Measurements from ENCODE around the gene RPL18A.

Gene RPL18A

DNA sequence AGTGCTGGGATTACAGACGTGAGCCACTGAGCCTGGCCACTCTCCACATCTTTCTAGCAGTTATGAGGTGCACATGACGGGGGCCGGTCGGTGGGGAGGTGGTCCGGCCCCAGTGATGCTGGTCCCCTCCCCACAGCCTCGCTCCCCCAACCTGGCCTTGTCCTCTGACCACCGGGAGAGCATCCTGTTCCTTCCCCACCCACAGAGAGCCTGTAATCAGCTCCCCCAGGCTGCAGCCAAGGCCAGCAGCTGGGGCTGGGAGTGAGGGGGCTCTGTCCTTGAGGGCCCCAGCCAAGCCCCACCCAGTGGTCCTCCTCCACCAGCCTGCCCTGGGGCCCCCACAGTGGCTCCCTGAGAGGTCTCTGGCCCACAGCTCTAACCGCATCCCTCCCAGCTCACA lies 35.4 kb upstream of the RPL18A start:
- Histone ChIP-seq H2AFZ (ENCODE audit: low read length) (no peak overlapping the region), H3K27me3 (ENCODE audit: insufficient read depth, low read length, poor library complexity, severe bottlenecking) (no peaks in the 10 kb centered on the region), H4K20me1 (ENCODE audit: insufficient read depth, low read length, poor library complexity, severe bottlenecking) (no peaks in the 10 kb centered on the region), H3K36me3 (ENCODE audit: insufficient read depth, low read length) (no peaks in the 10 kb centered on the region), H3K79me2 (ENCODE audit: insufficient read depth, low read length) (no peaks in the 10 kb centered on the region), H3K9ac (ENCODE audit: low read depth, low read length, poor library complexity, severe bottlenecking) (no peak overlapping the region), H3K4me1 (ENCODE audit: insufficient read depth, low read length, poor library complexity, severe bottlenecking) (no peaks in the 10 kb centered on the region), H3F3A (ENCODE audit: low read depth) (no peaks in the 10 kb centered on the region), H3K4me3 (ENCODE audit: low read length, poor library complexity, severe bottlenecking) (no peak overlapping the region), H3K4me2 (ENCODE audit: low read depth, low read length, poor library complexity, severe bottlenecking) (no peak overlapping the region), H3K9me3 (ENCODE audit: insufficient read depth, low read depth, low read length) (no peaks in the 10 kb centered on the region), H3K9me2 (replicated peaks; ENCODE audit: low read depth, low read length) (no peaks in the 10 kb centered on the region)
- TF ChIP-seq, protein P1, sequence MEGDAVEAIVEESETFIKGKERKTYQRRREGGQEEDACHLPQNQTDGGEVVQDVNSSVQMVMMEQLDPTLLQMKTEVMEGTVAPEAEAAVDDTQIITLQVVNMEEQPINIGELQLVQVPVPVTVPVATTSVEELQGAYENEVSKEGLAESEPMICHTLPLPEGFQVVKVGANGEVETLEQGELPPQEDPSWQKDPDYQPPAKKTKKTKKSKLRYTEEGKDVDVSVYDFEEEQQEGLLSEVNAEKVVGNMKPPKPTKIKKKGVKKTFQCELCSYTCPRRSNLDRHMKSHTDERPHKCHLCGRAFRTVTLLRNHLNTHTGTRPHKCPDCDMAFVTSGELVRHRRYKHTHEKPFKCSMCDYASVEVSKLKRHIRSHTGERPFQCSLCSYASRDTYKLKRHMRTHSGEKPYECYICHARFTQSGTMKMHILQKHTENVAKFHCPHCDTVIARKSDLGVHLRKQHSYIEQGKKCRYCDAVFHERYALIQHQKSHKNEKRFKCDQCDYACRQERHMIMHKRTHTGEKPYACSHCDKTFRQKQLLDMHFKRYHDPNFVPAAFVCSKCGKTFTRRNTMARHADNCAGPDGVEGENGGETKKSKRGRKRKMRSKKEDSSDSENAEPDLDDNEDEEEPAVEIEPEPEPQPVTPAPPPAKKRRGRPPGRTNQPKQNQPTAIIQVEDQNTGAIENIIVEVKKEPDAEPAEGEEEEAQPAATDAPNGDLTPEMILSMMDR (conservative IDR thresholded peaks at IDR 0.05; ENCODE audit: low read length), result no peak
- TF ChIP-seq EZH2phosphoT487 (IDR thresholded peaks at IDR 0.05; ENCODE audit: borderline replicate concordance), result no peak

DNA sequence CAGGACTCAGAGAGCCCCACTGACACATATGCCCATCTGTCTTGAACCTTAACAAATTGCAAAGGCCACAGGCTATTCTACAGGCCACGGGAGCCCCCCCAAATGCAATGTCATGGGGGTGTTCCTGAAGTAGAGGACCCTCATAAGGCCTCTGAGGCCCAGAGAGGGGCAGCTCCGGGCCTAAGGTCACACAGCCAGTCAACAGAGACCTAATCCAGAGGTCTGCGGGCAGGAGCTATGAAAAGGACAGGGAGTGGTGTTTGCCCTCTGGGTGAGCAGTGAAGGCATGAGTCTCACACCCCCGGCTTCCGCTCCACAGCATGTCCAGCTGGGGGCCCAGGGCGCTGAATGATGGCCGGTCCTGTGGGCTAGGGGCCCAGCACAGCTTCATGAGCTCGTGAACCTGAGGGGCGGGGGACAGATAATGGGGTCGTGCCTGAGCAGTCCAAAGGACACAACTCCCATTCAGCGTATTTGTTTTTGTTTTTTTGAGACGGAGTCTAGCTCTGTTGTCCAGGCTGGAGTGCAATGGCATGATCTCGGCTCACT lies 33.1 kb upstream of the RPL18A start:
- TF ChIP-seq EZH2phosphoT487 (IDR thresholded peaks at IDR 0.05; ENCODE audit: borderline replicate concordance), result no peak
- TF ChIP-seq, protein P1 (conservative IDR thresholded peaks at IDR 0.05; ENCODE audit: low read length), result no peak
- Histone ChIP-seq H3K4me3 (ENCODE audit: low read length, poor library complexity, severe bottlenecking) (no peak overlapping the region), H3K27me3 (ENCODE audit: insufficient read depth, low read length, poor library complexity, severe bottlenecking) (no peaks in the 10 kb centered on the region), H3K9ac (ENCODE audit: low read depth, low read length, poor library complexity, severe bottlenecking) (no peak overlapping the region), H3K9me2 (replicated peaks; ENCODE audit: low read depth, low read length) (no peaks in the 10 kb centered on the region), H3K9me3 (ENCODE audit: insufficient read depth, low read depth, low read length) (no peaks in the 10 kb centered on the region), H4K20me1 (ENCODE audit: insufficient read depth, low read length, poor library complexity, severe bottlenecking) (no peaks in the 10 kb centered on the region), H3F3A (ENCODE audit: low read depth) (no peaks in the 10 kb centered on the region), H2AFZ (ENCODE audit: low read length) (no peak overlapping the region), H3K4me1 (ENCODE audit: insufficient read depth, low read length, poor library complexity, severe bottlenecking) (no peaks in the 10 kb centered on the region), H3K79me2 (ENCODE audit: insufficient read depth, low read length) (no peaks in the 10 kb centered on the region), H3K4me2 (ENCODE audit: low read depth, low read length, poor library complexity, severe bottlenecking) (no peak overlapping the region), H3K36me3 (ENCODE audit: insufficient read depth, low read length) (peaks cover 7% of the 10 kb centered on the region; the same call in 1 of the 2 replicates)

DNA sequence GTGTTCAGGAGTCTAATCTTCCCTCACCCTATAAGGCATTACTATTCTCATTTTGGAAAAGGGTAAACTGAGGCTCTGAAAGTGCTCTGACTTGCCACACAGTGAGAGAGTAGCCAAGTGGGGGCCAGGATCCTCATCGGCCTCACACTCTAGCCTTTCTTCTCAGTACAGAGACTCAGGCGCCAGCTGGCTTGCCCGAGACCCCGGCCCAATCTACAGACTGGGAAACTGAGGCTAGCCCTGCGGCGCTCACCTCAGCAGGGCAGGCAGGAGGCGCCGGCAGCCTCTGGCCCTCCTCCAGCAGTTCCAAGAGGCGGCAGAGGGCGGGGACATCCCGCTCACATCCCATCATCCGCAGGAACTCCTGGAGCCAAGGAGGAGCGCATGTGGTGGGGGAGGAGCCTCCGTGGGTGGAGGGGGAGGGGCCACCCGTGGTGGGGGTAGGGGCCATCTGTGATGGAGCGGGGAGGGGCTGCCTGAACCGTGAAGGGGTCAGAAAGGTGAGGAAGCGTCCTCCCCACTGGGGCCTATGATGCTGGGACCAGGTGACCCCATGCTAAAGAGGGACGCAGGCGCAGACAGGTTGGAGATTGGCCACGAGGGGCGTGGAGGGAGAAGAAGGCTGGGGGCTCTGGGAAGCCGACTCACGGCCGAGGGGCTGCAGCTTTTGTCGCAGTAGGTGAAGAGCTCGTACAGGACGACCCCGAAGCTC lies 29.7 kb upstream of the RPL18A start:
- no peak overlapping the region for H3K9ac ChIP-seq (ENCODE audit: low read depth, low read length, poor library complexity, severe bottlenecking)
- no peaks in the 10 kb centered on the region for H3F3A ChIP-seq (ENCODE audit: low read depth)
- no peaks in the 10 kb centered on the region for H3K9me2 ChIP-seq (replicated peaks; ENCODE audit: low read depth, low read length)
- no peaks in the 10 kb centered on the region for H4K20me1 ChIP-seq (ENCODE audit: insufficient read depth, low read length, poor library complexity, severe bottlenecking)
- no peak for TF ChIP-seq EZH2phosphoT487 (IDR thresholded peaks at IDR 0.05; ENCODE audit: borderline replicate concordance)
- no peaks in the 10 kb centered on the region for H3K9me3 ChIP-seq (ENCODE audit: insufficient read depth, low read depth, low read length)
- H3K79me2 ChIP-seq (ENCODE audit: insufficient read depth, low read length), result no peaks in the 10 kb centered on the region
- no peak overlapping the region for H3K4me3 ChIP-seq (ENCODE audit: low read length, poor library complexity, severe bottlenecking)
- no peaks in the 10 kb centered on the region for H3K27me3 ChIP-seq (ENCODE audit: insufficient read depth, low read length, poor library complexity, severe bottlenecking)
- no peak overlapping the region for H3K4me2 ChIP-seq (ENCODE audit: low read depth, low read length, poor library complexity, severe bottlenecking)
- peaks cover 21% of the 10 kb centered on the region; the same call in 1 of the 2 replicates for H3K36me3 ChIP-seq (ENCODE audit: insufficient read depth, low read length)
- no peaks in the 10 kb centered on the region for H3K4me1 ChIP-seq (ENCODE audit: insufficient read depth, low read length, poor library complexity, severe bottlenecking)
- H2AFZ ChIP-seq (ENCODE audit: low read length), result no peak overlapping the region
